ENCODE data around the gene LYRM7. TPM values are rescaled to one million over a fixed set of nuclear protein-coding genes. Genes with fewer than 3 reads are reported as not detected.

Gene LYRM7
- total RNA-seq, 1 experiment from 2014 or later: 12.1 TPM

DNA sequence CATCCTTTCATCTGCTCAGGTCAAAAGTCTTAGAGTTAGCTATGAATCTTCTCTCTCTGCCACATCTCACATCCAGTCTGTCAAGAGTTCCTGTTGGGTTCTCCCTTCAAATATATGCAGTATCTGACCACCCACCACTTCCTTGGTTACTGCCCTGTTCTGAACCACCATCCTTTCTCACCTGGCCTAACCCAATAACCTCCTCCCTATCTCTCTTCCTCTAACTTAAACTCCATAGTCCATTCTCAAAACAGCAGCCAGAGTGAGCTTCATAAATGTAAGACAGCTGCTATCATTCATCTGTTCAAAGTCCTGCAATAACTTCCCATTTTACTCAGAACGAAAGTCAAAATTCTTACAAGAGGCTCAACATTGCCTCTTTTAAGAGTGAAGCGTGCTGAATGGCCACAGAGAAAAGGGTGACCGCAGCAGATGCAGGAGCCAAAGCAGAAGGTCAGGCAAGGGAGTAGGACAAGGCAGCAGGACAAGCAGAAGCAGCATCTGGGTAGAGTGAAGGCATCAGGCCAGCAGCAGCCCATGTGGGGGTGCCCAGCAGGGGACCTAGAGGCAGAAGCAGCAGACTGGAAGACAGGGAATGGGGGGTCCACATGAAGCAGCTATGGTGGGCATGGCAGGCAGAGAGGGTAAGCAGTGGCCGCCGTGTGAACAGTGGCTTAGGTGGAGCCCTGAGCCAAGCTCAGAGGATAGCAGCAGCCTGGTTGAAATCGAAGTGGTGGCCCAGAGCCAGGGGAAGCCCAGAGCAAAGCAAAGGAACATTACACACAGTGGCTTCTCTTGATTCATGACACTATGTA lies 53.9 kb downstream of the LYRM7 start:
- ChIA-PET POLR2A (no interaction called here), CTCF (no interaction called here)
- intact Hi-C loops (cut with micrococcal nuclease; ENCODE audit: unreplicated experiment): no loop called here

More for the DNA sequence above, 53.9 kb downstream of the LYRM7 start:
- Histone ChIP-seq H3K9me3 (ENCODE audit: control insufficient read depth, insufficient read depth, low read depth, low read length) (no peaks in the 10 kb centered on the region), H3K27me3 (ENCODE audit: control insufficient read depth, insufficient read depth, low read length) (no peaks in the 10 kb centered on the region), H3K27ac (ENCODE audit: low read length) (no peak overlapping the region), H3K36me3 (ENCODE audit: control insufficient read depth, insufficient read depth, low read length) (no peaks in the 10 kb centered on the region), H3K4me3 (ENCODE audit: low read depth in 2 of 2, low read length in 2 of 2) (no peak overlapping the region), H3K4me1 (ENCODE audit: control insufficient read depth, insufficient read depth, low read length) (no peaks in the 10 kb centered on the region)
- ATAC-seq (0 out of 2 replicates have a peak, but pooled peaks have one; percentile 33), DNase-seq (ENCODE audit: low read depth, low spot score) (no peak)
- TF ChIP-seq REST (IDR thresholded peaks at IDR 0.05; ENCODE audit: insufficient read depth in 1 of 2, low read depth in 2 of 2, low read length in 1 of 2): no peak
- no peak for TF ChIP-seq POLR2AphosphoS5 (IDR thresholded peaks at IDR 0.05; ENCODE audit: low read depth, low read length)
- no peak for TF ChIP-seq CTCF (IDR thresholded peaks at IDR 0.05)
- TF ChIP-seq SIN3A (IDR thresholded peaks at IDR 0.05; ENCODE audit: borderline replicate concordance, insufficient read depth, low read depth, low read length): no peak
- no peak for TF ChIP-seq TCF7L2 (IDR thresholded peaks at IDR 0.05; ENCODE audit: low read depth, low read length)
- no TSS peak for BruUV-seq (replicated peaks)
- in situ Hi-C loops (cut with HindIII; ENCODE audit: low pct_unique_long_range_greater_than_20kb, low sequenced_read_pairs): no loop called here

All from Panc1 (cell line).